DND-41 (cell line): ENCODE results near the gene MFSD6.

Experiments
- CTCF ChIP-seq: IDR thresholded peaks from 2 replicates; pipeline ENCODE4 v1.5.1; 2012; ENCODE audit warnings: borderline replicate concordance, low read length, moderate library complexity, mild to moderate bottlenecking; ENCODE audit not compliant: poor library complexity, severe bottlenecking; ENCODE audit errors: extremely low read depth
- EZH2 ChIP-seq: IDR thresholded peaks from 3 replicates; pipeline ENCODE4 v1.6.1; 2012; ENCODE audit warnings: borderline replicate concordance, low read depth, mild to moderate bottlenecking, moderate library complexity, low read length, inconsistent platforms; ENCODE audit not compliant: severe bottlenecking

GRCh38 chr2:190465060-190465459, 56.9 kb downstream of the MFSD6 start:
- TF ChIP-seq CTCF (no peak), EZH2 (no peak)
